DOHH2 (cell line): ENCODE data around the gene CCDC7.

Experiments used
- H3F3A ChIP-seq: fragments of 200-600 bp; sonication (generic), shearing (Covaris generic); 2 replicates; pipeline ENCODE4 v1.6.0; 2016; ENCODE audit warnings: antibody characterized with exemption, mild to moderate bottlenecking; ENCODE audit not compliant: control insufficient read depth, insufficient read depth
- H3K27ac ChIP-seq: fragments of 200-600 bp; sonication (generic); 2 replicates; pipeline ENCODE4 v1.5.1; 2014; ENCODE audit warnings: low read depth, mild to moderate bottlenecking, low read length, moderate library complexity
- H3K27me3 ChIP-seq: fragments of 200-600 bp; sonication (generic); 2 replicates; pipeline ENCODE4 v1.6.1; 2014; ENCODE audit warnings: mild to moderate bottlenecking, low read length, mixed read lengths; ENCODE audit not compliant: control insufficient read depth
- H3K36me3 ChIP-seq: fragments of 200-600 bp; sonication (generic); 2 replicates; pipeline ENCODE4 v1.6.1; 2014; ENCODE audit warnings: mild to moderate bottlenecking, low read length, moderate library complexity, mixed read lengths; ENCODE audit not compliant: control insufficient read depth
- H3K4me1 ChIP-seq: fragments of 200-600 bp; sonication (generic); 2 replicates; pipeline ENCODE4 v1.6.1; 2014; ENCODE audit warnings: mild to moderate bottlenecking, low read length, mixed read lengths; ENCODE audit not compliant: control insufficient read depth
- H3K4me2 ChIP-seq: fragments of 200-600 bp; sonication (generic); 2 replicates; pipeline ENCODE4 v1.6.0; 2014; ENCODE audit warnings: mild to moderate bottlenecking, low read length, moderate library complexity
- H3K4me3 ChIP-seq: fragments of 200-600 bp; sonication (generic); 2 replicates; pipeline ENCODE4 v1.5.1; 2014; ENCODE audit warnings: mild to moderate bottlenecking, low read length, mixed read lengths
- H3K79me2 ChIP-seq: fragments of 200-600 bp; sonication (generic); 2 replicates; pipeline ENCODE4 v1.6.1; 2014; ENCODE audit warnings: mild to moderate bottlenecking, low read length, mixed read lengths; ENCODE audit not compliant: control insufficient read depth
- H3K9me2 ChIP-seq: fragments of 200-600 bp; sonication (generic); replicated peaks from 2 replicates; pipeline ENCODE4 v1.6.1; 2014; ENCODE audit warnings: mild to moderate bottlenecking, low read length, mixed read lengths; ENCODE audit not compliant: control insufficient read depth
- H3K9me3 ChIP-seq: fragments of 200-600 bp; sonication (generic); 2 replicates; pipeline ENCODE4 v1.6.1; 2014; ENCODE audit warnings: antibody characterized with exemption, low read length, mixed read lengths; ENCODE audit not compliant: control insufficient read depth, insufficient read depth
- H4K20me1 ChIP-seq: fragments of 200-600 bp; sonication (generic); 2 replicates; pipeline ENCODE4 v1.6.0; 2014; ENCODE audit warnings: low read depth, mild to moderate bottlenecking, antibody characterized with exemption, low read length, moderate library complexity; ENCODE audit not compliant: control insufficient read depth, insufficient read depth
- EZH2phosphoT487 ChIP-seq: fragments of 200-600 bp; sonication (generic); IDR thresholded peaks from 2 replicates; pipeline ENCODE4 v1.6.1; 2017; ENCODE audit warnings: borderline replicate concordance, mild to moderate bottlenecking, antibody characterized with exemption, low read length, moderate library complexity, mixed read lengths
- TF ChIP-seq, protein P1 (sequence below): fragments of 200-600 bp; sonication (generic); IDR thresholded peaks from one replicate; pipeline ENCODE4 v1.5.1; 2014; ENCODE audit warnings: antibody characterized with exemption, mild to moderate bottlenecking, low read depth, low read length; ENCODE audit not compliant: poor library complexity, severe bottlenecking

The CCDC7 gene

DNA sequence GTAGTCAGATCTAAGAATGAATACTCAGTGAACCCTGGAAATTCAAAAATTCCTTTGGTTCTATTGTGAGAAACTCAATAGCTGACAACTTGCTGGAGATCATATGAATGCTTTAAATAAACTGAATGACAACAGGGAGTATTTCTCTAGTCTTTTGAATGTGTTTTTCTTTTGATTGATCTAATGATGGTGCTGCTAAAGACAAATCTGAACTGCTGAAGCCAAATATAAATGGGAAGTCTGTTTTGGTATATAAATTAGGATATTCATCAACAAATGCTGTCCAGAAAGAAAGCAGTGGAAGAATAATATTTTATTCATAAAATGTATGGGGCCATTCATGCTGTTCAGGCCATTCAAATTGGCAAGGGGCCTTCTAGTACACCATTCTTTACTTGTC, 432.7 kb downstream of the CCDC7 start:
- Histone ChIP-seq H3K79me2 (no peaks in the 10 kb centered on the region), H3K4me2 (no peak overlapping the region), H3K4me3 (no peak overlapping the region), H3K9me2 (no peaks in the 10 kb centered on the region), H3K9me3 (no peaks in the 10 kb centered on the region), H3F3A (no peaks in the 10 kb centered on the region), H3K36me3 (no peaks in the 10 kb centered on the region), H3K4me1 (no peaks in the 10 kb centered on the region), H3K27ac (no peak overlapping the region), H3K27me3 (no peaks in the 10 kb centered on the region), H4K20me1 (no peaks in the 10 kb centered on the region)
- no peak for TF ChIP-seq EZH2phosphoT487
- TF ChIP-seq, protein P1, sequence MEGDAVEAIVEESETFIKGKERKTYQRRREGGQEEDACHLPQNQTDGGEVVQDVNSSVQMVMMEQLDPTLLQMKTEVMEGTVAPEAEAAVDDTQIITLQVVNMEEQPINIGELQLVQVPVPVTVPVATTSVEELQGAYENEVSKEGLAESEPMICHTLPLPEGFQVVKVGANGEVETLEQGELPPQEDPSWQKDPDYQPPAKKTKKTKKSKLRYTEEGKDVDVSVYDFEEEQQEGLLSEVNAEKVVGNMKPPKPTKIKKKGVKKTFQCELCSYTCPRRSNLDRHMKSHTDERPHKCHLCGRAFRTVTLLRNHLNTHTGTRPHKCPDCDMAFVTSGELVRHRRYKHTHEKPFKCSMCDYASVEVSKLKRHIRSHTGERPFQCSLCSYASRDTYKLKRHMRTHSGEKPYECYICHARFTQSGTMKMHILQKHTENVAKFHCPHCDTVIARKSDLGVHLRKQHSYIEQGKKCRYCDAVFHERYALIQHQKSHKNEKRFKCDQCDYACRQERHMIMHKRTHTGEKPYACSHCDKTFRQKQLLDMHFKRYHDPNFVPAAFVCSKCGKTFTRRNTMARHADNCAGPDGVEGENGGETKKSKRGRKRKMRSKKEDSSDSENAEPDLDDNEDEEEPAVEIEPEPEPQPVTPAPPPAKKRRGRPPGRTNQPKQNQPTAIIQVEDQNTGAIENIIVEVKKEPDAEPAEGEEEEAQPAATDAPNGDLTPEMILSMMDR, result no peak

DNA sequence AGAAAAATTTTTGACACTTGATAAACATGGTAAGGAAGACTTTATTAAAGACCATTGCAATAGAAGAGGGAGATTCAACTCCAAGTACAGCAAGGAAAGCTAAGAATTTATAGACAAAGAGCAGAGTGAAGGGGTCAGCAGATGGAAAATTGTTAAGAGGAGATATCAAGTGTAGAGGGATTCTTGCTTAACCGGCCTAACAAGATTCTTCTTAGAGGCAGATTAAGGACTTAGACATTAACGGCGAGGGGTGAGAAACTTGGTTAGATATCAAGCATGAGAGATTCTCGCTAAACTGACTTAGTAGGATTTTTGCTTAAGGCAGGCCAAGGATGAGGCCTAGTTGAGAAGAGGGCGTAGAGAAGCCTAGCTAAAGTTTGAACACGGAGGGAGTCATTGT, 436.1 kb downstream of the CCDC7 start:
- no peak overlapping the region for H3K4me3 ChIP-seq
- H3K27me3 ChIP-seq, result no peaks in the 10 kb centered on the region
- no peak overlapping the region for H3K4me2 ChIP-seq
- H3K9me3 ChIP-seq, result no peaks in the 10 kb centered on the region
- no peak for TF ChIP-seq EZH2phosphoT487
- TF ChIP-seq, protein P1, result no peak
- H3F3A ChIP-seq, result no peaks in the 10 kb centered on the region
- H3K79me2 ChIP-seq, result no peaks in the 10 kb centered on the region
- no peaks in the 10 kb centered on the region for H3K9me2 ChIP-seq
- H3K4me1 ChIP-seq, result no peaks in the 10 kb centered on the region
- H3K36me3 ChIP-seq, result no peaks in the 10 kb centered on the region
- H4K20me1 ChIP-seq, result no peaks in the 10 kb centered on the region
- no peak overlapping the region for H3K27ac ChIP-seq

DNA sequence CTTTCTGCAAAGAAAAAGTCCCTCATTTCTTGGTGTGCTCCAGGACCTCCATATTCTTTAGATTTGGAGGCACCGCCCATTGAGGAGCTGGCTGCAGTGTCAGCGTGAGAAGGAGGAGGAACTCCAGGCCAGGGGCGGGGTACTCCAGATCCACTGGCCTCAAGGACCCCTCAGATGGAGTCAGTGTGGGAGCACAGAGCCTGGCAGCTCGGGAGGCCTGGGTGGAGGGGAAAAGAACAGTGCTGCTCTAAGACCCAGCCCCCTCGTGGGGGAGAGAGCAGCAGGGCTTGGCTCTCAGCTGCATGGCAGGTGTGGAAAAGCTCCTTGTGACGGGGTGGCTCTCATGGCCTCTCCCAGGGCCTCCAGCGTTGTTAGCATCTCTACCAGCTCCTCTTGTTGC, 441.5 kb downstream of the CCDC7 start:
- Histone ChIP-seq H3K9me2 (no peaks in the 10 kb centered on the region), H3K4me1 (no peaks in the 10 kb centered on the region), H3K9me3 (no peaks in the 10 kb centered on the region), H3F3A (no peaks in the 10 kb centered on the region), H4K20me1 (no peaks in the 10 kb centered on the region), H3K79me2 (no peaks in the 10 kb centered on the region), H3K4me2 (no peak overlapping the region), H3K36me3 (no peaks in the 10 kb centered on the region), H3K4me3 (no peak overlapping the region), H3K27ac (no peak overlapping the region), H3K27me3 (no peaks in the 10 kb centered on the region)
- TF ChIP-seq EZH2phosphoT487, result no peak
- TF ChIP-seq, protein P1, result no peak
